NCI-H446 (cell line): ENCODE data around the gene SIX1.

Experiments used
- DNase-seq, 2 experiments: peaks; one replicate each; lab custom pipeline; 2025; lab: John Stamatoyannopoulos, UW

The SIX1 gene

GRCh38 chr14:60655119-60655897 is 6.0 kb upstream of the SIX1 start:
- DNase-seq = no peak

- DNase-seq = no peak
Measured at GRCh38 chr14:60654334-60654821, 5.1 kb upstream of the SIX1 start.

GRCh38 chr14:60653701-60654161 is 4.5 kb upstream of the SIX1 start:
- no peak for DNase-seq

GRCh38 chr14:60652674-60653651 is 3.7 kb upstream of the SIX1 start:
- DNase-seq = no peak

- DNase-seq = no peak
Measured at GRCh38 chr14:60651796-60652673, 2.8 kb upstream of the SIX1 start.

- no peak for DNase-seq
Measured at GRCh38 chr14:60651086-60651795, 2.0 kb upstream of the SIX1 start.

GRCh38 chr14:60650373-60650961 is 1.2 kb upstream of the SIX1 start:
- DNase-seq = no peak

GRCh38 chr14:60649875-60650372 is 647 bp upstream of the SIX1 start:
- DNase-seq = no peak

- no peak for DNase-seq
Measured at GRCh38 chr14:60648249-60648933, 886 bp downstream of the SIX1 start.

GRCh38 chr14:60647837-60648248 is 1.4 kb downstream of the SIX1 start:
- no peak for DNase-seq

- DNase-seq = no peak
Measured at GRCh38 chr14:60647081-60647836, 2.0 kb downstream of the SIX1 start.

- no peak for DNase-seq
Measured at GRCh38 chr14:60646226-60646818, 3.0 kb downstream of the SIX1 start.

- DNase-seq = no peak
Measured at GRCh38 chr14:60645126-60645741, 4.0 kb downstream of the SIX1 start.

- no peak for DNase-seq
Measured at GRCh38 chr14:60644666-60645065, 4.6 kb downstream of the SIX1 start.

- DNase-seq = no peak
Measured at GRCh38 chr14:60643463-60644314, 5.6 kb downstream of the SIX1 start.

GRCh38 chr14:60643141-60643462 is 6.2 kb downstream of the SIX1 start:
- DNase-seq = no peak
